H7 (cell line): ENCODE results near the gene LAD1. TPM values are rescaled to one million over a fixed set of nuclear protein-coding genes. Genes with fewer than 3 reads are reported as not detected.

ENCODE experiments used
- DNase-seq: peaks from one replicate; pipeline ENCODE4 v3.0.0; 2012
- H3K27me3 ChIP-seq: 2 replicates; pipeline ENCODE4 v1.6.0; 2011; ENCODE audit warnings: mild to moderate bottlenecking, low read length; ENCODE audit not compliant: control insufficient read depth, insufficient read depth
- H3K36me3 ChIP-seq: replicated peaks from 2 replicates; pipeline ENCODE4 v1.5.1; 2011; ENCODE audit warnings: low read length; ENCODE audit not compliant: control insufficient read depth, insufficient read depth
- H3K4me3 ChIP-seq: 2 replicates; pipeline ENCODE4 v1.5.1; 2011; ENCODE audit warnings: low read depth, mild to moderate bottlenecking, control low read depth, low read length, moderate library complexity; ENCODE audit not compliant: insufficient read depth
- total RNA-seq: library from RNA; depleted of rRNA; stranded (reverse); fragments of >200 nt; shearing (Covaris generic); gene quantifications from 2 replicates; pipeline ENCODE4 v1.2.3, GENCODE V29; 2014

Gene LAD1
- total RNA-seq, 1 experiment from 2014 or later: 4.3 TPM

DNA sequence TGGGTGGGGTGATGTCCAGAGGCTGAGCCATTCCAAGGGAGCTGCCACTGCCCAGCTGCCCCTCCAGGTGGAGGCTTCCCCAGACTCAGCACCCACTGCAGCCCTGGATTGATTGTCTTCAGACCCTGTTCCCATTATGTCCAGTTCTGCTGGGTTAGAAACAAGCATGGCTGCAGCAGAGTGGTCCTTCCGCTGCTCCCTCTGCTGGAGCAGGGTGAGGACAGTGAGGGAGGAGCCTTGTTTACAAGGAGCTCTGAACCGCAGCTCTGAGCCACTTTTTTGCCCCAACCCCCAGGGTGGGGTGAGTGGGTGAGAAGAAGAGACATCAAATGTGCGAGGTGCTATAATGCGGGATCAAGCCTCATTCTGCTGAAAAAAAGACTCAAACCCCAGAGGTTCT is 24.0 kb downstream of the LAD1 start:
- H3K4me3 ChIP-seq: no peak overlapping the region
- DNase-seq: no peak
- no peaks in the 10 kb centered on the region; the same call in 1 of the 2 replicates for H3K27me3 ChIP-seq
- H3K36me3 ChIP-seq: no peaks in the 10 kb centered on the region

DNA sequence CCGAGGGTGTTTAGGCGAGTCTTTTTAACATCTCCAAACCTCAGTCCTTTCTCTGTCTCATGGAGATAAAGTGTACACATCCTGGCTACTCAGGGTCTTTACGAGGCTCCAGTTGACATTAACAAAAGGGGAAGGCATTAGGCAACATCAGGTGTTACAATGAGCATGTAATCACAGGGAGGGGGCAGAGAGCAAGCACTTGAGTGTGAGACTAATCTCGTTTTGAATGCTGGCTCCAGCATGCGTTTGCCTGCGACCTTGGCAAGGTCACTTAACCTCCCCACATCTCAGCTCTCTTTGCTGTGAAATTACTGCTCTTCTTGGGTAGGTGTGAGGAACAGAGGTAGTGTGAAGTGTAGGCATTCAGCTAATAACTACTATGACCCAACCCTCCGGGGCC is 24.8 kb downstream of the LAD1 start:
- H3K4me3 ChIP-seq: no peak overlapping the region
- no peaks in the 10 kb centered on the region for H3K36me3 ChIP-seq
- no peak for DNase-seq
- H3K27me3 ChIP-seq: no peaks in the 10 kb centered on the region; the same call in 1 of the 2 replicates

DNA sequence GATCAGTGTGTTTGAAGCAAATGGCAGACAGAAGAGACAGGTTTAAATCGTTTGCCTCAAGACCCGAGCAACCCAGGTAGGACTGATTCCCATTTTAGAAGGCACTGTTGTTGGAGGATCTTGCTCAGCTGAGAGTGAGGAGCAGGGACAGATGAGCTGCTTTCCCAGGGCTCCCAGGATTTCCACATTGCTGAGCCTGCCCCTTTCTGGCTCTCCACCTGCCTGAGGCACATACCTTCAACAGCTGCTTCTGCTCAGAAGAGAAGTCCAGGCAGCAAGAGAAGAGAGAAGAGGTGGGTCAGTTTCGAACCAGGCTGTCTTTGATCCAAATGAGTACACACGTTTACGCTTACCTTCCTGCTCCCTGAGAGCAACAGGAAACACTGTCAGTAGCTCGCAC is 27.3 kb downstream of the LAD1 start:
- Histone ChIP-seq H3K4me3 (no peak overlapping the region), H3K27me3 (no peaks in the 10 kb centered on the region; the same call in 1 of the 2 replicates), H3K36me3 (no peaks in the 10 kb centered on the region)
- DNase-seq: no peak

DNA sequence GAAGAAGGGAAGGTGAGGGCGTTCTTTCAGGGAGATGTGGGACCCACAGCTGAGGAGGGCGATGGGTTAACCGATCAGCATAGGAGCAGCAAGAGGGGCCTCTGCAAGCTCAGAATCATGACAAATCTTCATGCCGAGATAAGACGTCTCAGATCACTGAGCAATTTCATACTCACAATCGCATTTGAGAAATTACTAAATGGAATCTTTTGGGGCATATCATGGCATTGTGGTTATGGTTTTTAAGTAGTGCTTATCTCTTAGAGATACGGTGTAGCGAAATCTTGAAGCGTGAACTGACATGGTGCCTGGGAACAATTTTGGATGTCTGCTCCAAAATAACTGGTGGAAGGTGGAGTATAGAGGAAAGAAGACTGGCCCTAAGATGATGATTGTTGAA is 27.8 kb downstream of the LAD1 start:
- H3K4me3 ChIP-seq: no peak overlapping the region
- no peaks in the 10 kb centered on the region for H3K36me3 ChIP-seq
- H3K27me3 ChIP-seq: no peaks in the 10 kb centered on the region; the same call in 1 of the 2 replicates
- DNase-seq: no peak

DNA sequence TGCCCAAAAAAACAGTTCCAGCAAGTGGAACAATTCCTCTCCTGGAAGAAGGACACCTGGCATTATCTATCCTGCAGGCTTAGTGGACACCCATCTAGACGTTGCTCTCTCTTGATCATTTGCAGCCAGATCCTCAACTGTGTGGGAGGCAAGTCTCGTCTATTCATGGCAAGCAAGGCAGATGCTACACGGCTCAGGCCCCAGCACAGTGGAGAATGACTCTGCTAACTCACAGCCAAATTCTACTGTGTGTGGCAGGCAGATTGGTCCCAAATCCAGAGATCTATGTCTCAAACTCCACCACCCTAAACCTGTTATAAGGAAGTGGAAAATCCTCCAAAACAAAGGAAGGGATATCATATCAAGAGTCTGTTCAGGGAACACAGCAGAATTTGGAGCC is 28.6 kb downstream of the LAD1 start:
- Histone ChIP-seq H3K27me3 (no peaks in the 10 kb centered on the region; the same call in 1 of the 2 replicates), H3K36me3 (no peaks in the 10 kb centered on the region), H3K4me3 (no peak overlapping the region)
- DNase-seq: no peak

DNA sequence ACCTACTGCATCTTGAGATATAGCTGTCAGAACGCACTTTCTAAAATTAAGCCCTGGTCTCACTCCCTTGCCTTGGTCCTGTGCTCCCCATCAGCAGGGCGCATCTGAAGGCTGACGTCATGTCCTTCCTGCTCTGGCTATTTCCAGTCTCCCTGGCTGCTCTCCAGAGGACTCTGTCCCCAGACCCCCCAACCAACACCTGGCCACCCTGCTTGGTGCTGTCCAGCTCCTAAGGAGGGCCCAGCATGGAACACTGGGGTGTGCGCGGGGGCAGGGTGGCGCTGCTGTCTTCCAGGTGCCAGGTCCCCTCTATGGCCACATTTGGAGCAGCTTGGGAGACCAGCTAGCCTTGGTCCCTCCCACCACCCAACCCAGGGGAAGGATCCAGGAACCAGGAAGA is 29.9 kb downstream of the LAD1 start:
- H3K36me3 ChIP-seq: no peaks in the 10 kb centered on the region
- no peak for DNase-seq
- H3K4me3 ChIP-seq: no peak overlapping the region
- H3K27me3 ChIP-seq: no peaks in the 10 kb centered on the region; the same call in 1 of the 2 replicates

DNA sequence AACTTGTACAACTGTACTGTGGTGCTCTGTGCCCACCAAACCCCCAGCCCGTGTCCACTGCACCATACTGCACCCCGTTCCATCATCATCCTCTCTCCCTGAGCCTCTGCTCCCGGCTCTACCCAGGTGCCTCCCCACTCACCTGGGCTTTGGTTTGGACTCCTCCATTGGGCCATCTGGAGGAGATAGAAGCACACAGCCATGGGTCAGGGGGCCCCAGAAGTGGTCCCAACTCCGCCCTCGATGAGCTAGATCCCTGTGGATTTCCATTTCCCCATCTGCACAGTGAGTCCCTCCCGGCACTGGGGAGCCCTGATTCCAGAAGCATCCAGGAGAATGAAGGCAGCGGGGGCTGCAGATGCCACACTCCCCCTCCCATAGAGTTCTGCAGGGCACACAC is 32.4 kb downstream of the LAD1 start:
- DNase-seq: no peak
- Histone ChIP-seq H3K4me3 (no peak overlapping the region), H3K27me3 (no peaks in the 10 kb centered on the region; the same call in 1 of the 2 replicates), H3K36me3 (no peaks in the 10 kb centered on the region)

DNA sequence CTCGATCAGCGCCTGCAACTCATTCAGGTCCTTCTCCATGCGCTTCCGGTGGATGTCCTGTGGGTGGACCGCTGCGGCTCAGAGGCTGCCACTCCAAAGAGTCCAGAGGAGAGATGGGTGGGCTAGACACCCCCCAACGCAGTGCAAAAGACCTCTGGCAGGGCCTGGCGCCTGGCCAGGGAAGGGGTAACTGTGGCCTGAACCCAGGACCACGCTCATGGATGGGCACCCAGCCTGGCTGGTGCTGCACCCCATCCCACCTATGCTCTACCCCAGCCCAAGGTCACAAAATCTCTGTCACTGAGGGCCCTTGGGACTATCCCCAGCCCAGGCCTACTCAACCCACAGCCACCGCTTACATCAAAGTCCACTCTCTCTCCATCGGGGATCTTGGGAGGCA is 33.9 kb downstream of the LAD1 start:
- no peaks in the 10 kb centered on the region for H3K36me3 ChIP-seq
- no peak for DNase-seq
- H3K27me3 ChIP-seq: no peaks in the 10 kb centered on the region; the same call in 1 of the 2 replicates
- H3K4me3 ChIP-seq: no peak overlapping the region

DNA sequence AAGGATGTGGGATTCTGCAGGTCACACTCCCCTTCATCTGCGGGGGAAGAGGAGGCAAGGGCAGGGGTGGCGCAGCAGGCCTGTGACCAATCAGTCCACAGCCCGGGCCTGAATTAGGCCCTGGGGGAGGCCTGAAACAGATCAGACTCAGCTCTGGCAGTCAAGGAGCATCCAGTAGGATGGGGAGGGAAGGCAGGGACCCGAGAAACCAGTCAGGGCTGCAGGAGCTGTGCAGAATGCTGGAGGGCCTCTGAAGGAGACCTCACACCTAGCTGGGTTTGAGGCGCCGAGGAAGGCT is 34.4 kb downstream of the LAD1 start:
- H3K36me3 ChIP-seq: no peaks in the 10 kb centered on the region
- H3K27me3 ChIP-seq: no peaks in the 10 kb centered on the region; the same call in 1 of the 2 replicates
- no peak for DNase-seq
- H3K4me3 ChIP-seq: no peak overlapping the region

DNA sequence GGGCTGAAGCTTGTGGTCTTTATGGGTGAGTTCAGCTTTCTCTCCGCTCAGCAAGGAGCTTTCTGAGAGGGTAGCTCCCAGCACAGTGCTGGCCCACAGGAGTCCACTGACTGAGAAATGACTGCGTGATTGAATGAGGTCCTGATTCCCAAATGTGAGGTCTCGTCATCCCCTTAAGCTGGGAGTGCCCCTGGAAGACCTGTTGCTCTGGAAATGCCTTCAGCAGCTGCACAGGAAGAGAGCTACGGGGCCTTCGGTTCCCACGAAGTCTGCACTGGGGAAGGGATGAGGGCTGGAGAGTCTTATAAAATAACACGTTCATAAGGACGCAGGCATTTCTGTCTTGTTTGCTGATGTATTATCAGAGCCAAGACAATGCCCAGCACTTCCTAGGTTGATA is 35.7 kb downstream of the LAD1 start:
- no peaks in the 10 kb centered on the region for H3K36me3 ChIP-seq
- H3K4me3 ChIP-seq: no peak overlapping the region
- DNase-seq: no peak
- H3K27me3 ChIP-seq: no peaks in the 10 kb centered on the region; the same call in 1 of the 2 replicates

DNA sequence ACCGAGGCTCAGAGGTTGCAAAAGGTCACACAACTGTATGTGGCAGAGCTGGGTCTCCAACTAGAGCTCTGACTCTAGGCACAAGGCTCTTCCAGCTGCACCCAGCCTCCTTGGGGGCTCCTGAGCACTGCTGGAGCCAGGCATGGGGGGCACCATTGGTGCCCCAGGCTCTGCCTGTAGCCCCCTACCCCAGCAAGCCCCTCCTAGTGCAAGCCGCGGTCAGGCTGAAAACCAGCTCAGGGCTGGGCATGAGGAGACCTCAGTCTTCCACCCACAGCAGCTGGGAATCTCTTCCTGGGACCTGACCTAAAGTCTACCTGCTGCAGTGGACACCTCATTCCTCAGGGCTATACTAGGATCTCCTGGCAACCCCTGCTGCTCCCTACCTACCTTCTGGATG is 36.2 kb downstream of the LAD1 start:
- no peak for DNase-seq
- no peaks in the 10 kb centered on the region; the same call in 1 of the 2 replicates for H3K27me3 ChIP-seq
- H3K36me3 ChIP-seq: no peaks in the 10 kb centered on the region
- H3K4me3 ChIP-seq: no peak overlapping the region

DNA sequence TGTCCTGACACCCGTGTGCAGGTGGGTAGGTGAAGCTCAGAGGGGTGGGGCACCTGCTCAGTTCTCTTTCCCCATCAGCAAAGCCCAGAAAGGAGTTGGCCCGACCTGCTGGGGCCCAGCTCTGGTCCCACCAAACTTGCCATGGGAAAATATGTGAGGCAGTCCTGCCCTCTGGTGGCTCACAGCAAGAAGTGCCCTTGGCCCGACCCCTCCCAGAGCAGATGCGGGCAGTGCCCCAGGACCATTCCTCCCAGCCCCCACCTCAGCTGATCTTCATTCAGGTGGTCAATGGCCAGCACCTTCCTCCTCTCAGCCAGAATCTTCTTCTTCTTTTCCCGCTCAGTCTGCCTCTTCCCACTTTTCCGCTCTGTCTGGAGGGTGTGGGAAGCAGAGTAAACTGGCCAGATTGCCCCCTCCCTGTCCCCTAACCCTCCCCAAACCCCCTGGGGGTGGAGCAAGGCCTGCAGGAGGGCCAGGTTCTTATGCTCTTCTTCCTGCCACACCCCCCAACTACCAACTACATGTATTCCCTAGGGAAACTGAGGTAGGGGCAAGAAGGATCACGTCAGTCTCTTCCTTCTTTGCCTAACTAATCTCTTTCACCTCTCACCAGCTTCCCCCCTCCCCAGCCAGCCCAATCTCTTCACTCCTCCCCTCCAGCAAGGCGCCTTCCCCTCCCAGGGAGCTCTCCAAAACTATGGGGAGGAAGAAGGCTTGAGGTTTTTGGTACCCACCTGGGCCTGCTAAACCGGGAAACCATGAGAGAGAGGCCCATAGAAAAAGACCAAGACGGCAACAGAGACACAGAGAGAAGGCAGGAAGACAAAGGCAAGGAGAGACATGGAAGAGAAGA is 37.2 kb downstream of the LAD1 start:
- H3K27me3 ChIP-seq: no peaks in the 10 kb centered on the region; the same call in 1 of the 2 replicates
- peak; percentile 99 for DNase-seq
- no peaks in the 10 kb centered on the region for H3K36me3 ChIP-seq
- no peak overlapping the region for H3K4me3 ChIP-seq

DNA sequence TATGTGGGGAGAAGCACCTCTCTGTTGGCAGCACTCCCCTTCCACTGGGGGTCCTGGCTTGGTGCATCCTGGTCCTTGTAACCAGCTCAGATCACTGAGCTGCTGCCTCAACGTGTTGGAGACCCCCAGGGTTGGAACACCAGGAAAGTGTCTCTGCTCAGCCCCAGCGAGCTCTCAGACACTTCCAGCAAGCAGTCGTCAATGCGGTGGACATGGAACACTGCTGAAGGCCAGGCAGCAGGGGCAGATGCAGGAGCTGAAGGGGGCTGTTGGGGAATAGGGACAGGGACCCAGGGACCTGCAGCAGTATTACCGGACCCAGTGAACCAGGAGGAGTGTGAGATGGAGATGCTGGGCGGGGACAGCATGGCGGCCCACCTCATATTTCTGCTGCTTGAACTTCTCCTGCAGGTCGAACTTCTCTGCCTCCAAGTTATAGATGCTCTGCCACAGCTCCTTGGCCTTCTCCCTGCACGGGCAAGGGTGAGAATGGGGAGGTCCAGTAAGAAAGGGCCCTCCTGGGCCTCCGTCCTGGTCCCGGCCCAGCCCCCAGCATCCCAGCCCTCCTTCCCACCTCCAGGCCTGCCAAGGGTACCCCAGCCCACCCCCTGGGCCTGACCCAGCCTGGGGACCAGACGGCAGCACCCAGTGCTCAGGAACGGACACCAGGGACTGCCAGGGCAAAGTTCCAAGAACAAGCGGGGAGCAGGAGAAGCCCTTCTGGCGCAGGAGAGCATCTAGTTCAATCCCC is 38.0 kb downstream of the LAD1 start:
- no peak for DNase-seq
- Histone ChIP-seq H3K27me3 (no peaks in the 10 kb centered on the region), H3K4me3 (no peak overlapping the region), H3K36me3 (no peaks in the 10 kb centered on the region)

DNA sequence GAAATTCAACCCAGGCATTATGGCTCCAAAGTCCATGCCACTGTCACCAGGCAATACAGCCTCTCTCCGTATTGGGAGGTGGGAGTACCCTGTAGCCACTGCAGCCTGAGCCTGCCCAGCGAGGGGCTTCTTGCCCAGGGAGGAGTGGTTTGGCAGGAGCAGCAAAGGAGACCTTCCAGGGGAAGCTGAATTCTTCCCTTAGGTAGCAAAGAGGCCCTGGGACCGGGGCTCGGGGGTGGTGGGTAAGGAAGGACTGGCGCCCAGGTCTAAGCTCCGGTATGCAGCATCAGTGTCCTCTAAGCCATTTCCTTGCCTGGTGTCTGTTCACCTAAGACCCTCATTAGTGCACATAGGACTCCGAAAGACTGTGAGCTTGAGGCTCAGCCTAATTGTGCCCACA is 38.6 kb downstream of the LAD1 start:
- Histone ChIP-seq H3K36me3 (no peaks in the 10 kb centered on the region), H3K27me3 (no peaks in the 10 kb centered on the region), H3K4me3 (no peak overlapping the region)
- no peak for DNase-seq

DNA sequence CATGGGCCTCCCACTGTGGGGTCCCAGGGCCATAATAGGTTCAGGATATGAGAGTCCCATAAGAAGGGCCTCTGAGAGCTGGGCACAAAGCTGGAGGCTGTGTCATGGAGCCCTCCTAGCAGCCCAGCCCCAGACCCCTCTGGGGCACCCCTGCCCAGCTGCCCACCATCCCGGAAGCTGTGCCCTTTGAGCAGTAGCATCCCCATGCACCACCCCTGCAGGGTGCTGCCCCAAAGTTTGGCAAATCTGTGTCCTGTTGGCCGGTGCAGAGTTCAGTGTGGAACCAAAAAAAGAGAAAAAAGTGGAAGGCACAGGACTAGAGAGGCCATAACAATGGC is 39.3 kb downstream of the LAD1 start:
- Histone ChIP-seq H3K36me3 (no peaks in the 10 kb centered on the region), H3K4me3 (no peak overlapping the region), H3K27me3 (no peaks in the 10 kb centered on the region)
- DNase-seq: no peak
